Astrocyte (in vitro differentiated cells and primary cell): Measurements from ENCODE around the gene TUBB6.

ENCODE experiments used
- CTCF ChIP-seq: IDR thresholded peaks from 2 replicates; pipeline ENCODE4 v1.5.1; 2011; ENCODE audit warnings: low read depth, mild to moderate bottlenecking, inconsistent platforms, low read length, moderate library complexity; ENCODE audit not compliant: insufficient read depth
- EZH2 ChIP-seq: IDR thresholded peaks from 2 replicates; pipeline ENCODE4 v1.6.1; 2012; ENCODE audit warnings: mild to moderate bottlenecking, low read length, inconsistent platforms; ENCODE audit not compliant: insufficient read depth

DNA sequence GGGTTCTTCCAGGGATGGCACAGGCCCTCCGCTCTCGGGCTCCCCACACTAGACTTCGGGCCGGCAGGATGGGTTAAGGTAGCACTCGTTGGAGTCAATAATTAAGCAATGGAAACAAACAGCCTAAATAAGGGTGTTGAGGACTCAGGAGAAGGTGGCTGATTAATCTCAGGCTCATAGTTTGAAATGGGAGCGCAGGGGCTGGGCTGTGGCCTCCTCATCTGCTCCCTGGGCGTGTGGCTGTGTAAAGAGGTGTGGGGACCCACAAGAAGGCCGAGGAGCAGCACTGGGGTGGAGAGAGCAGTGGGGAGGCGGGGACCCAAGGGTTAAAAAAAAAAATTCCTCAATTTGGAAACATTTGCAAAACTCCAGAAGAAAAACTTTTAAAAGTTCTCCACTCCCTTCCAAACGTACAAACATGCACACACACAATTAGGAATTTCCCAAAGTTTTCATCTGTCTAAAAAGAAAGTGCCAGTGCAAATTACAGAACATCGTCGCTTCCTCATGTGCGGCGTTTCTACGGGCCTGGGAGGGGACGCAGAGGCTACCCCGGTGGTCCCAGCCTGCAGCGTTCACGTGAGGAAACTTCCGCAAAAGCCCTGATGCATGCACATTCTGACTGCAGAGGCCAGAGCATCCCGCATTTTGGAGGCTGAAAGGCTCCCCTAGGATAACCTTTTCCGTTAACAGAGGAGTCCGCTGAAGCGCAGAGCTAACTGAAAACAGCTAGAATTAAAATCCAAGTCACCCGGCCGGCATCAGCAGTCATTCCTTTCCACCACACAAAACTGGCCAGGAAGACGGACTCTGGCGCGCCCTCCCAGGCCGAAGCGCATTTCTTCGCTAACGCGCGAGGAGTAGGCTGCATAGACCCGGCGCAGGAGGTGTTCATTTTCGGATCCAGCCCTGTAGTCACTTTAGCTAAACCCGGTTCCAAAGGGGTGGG lies 1.0 kb upstream of the TUBB6 start:
- TF ChIP-seq CTCF (peak; percentile 17), EZH2 (no peak)
